ENCODE results near the gene CSRNP2.

The CSRNP2 gene

DNA sequence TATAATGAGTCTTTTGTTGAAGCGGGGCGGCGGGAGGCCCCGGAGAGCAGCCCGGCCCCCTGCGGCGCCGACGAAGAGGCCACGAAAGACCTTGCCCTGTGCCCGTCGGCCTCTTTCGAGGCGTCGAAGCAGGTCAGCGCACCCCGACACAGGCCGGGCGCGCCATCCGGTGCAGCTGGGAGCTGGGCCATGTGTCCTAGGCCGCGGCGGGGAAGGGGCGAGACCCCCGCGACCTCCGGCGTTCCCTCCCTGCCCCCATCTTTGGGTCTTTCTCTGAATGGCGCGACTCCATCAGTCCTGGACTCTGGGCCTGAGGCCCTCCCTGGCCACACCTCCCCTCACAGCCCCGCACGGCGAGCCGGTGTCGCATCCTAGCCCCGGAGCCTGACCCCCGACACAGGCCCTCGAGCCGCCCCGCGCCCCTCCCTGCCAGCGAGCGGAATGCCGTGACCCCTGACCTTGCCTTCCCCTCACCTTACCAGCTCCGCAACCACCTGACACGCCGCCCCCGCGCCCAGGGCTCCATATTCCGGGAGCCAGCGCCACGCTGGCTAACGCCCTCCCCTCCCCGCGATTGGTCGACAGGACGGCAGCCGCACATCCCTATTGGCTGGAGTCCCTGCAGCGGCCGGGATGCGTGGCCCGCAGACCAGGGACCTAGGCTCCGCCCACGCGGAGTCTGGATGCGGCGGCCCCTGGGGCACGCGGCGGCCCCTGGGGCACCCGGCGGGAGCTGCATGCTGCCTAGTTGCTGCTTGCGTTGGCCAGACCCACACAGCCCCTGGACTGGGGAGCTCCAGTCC lies 57.4 kb downstream of the CSRNP2 start, which contains the start of gene SLC11A2:
TSS of gene SLC11A2 (minus strand) at position 549 of the 803 bp plus-strand sequence. CDS start 15,656 bp downstream, outside the sequence.
- DNase-seq = peak; percentile 81 to 92

DNA sequence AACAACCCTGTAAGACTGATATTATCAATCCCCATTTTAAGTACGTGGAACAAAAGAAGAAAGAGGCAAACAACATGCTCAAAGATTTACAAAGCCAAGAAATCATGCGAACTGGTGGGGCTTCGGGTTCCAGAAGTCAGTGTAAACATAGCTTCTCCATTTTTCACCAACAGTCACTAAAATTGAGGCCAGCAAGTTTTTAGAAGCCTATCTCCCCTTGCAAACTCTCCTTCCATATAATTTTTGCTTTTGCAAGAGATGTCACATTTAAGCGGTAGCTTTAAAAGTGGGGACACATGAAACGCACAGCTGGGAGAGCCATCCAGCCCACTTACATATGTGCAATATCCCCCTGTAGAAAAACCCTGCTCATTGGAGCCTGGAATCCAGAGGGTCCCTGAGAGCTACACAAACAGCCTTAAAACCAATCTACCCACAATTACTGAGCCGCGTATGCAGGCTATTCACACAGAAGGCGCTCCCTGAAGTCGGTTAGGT lies 58.0 kb downstream of the CSRNP2 start:
- peak in 1 of 2 experiments; percentile 36 for DNase-seq

DNA sequence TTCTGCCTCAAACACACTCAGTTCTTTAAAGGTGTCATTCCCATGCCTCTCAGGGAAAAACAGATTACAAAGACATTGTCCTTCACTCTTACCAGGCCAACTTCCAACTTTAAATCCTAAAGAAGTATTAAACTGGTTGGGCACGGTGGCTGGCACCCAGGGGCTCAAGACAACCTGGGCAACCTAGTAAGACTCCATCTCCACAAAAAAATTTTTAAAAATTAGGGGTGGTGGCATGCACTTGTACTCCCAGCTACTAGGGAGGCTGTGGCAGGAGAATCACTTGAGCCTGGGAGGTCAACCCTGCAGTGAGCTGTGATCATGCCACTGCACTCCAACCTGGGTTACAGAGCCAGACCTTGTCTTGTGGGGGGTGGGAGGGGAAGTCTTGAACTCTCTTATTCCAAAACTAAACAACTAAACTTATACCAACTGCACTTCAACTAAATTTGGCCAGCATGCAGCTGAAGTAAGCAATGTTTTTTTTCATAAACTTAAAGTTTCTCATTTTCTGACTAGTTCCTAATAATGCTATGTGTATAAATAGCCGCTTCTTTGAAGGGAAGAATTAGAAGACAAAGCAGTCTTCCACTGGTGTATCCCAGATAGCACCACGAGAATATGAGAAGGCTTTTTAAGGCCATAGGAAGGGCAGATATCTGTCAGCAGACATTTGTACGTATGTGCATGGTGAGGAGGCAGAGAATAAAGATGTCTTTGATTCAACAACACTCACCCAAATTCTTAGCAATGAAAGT lies 59.6 kb downstream of the CSRNP2 start:
- DNase-seq = no peak

DNA sequence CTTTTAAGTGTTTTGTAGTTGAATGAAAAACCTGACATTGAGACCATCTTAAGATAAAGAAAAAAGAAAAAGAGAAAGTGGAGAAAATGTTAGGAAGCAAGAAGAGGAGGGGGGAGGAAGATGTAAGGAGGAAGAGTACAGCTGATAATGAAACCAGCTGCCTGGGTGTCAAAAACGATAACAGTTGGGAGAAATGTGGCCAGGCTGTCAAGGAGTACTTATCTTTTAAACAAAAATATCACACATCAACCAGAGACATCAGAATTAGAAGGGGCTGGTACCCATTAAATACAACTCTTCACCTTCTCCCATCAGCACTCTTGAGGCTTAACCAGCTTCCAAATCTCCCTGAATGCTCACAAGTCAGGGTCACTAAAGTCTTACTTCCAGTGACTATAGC lies 61.7 kb downstream of the CSRNP2 start:
- DNase-seq = peak in 1 of 2 experiments; percentile 9

DNA sequence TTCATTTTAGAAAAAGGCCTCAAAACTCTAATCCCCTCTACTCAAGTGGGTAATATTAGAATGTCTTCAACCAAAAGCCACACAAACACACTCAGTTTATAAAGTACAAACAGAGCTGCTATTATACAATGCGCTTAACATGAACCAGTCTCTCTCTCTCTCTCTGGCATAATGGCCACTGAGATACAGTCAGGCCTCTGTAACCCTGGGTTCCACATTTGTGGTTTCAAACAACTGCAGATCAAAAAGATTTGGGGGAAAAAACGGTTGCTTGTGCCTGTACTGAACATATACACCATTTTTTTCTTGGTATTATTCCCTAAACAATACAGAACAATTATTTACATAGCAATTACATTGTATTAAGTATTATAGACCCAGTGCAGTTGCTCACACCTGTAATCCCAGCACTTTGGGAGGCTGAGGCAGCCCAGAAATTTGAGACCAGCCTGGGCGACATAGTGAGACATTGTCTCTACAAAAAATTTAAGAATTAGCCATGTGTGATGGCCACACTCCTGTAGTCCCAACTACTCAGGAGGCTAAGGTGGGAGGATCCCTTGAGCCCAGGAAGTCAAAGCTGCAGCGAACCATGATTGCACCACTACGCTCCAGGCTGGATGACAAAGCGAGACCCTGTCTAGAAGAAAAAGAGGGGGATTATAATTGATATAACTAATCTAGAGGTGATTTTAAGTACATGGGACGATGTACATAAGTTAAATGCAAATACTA lies 62.8 kb downstream of the CSRNP2 start:
- peak in 1 of 2 experiments; percentile 21 for DNase-seq

DNA sequence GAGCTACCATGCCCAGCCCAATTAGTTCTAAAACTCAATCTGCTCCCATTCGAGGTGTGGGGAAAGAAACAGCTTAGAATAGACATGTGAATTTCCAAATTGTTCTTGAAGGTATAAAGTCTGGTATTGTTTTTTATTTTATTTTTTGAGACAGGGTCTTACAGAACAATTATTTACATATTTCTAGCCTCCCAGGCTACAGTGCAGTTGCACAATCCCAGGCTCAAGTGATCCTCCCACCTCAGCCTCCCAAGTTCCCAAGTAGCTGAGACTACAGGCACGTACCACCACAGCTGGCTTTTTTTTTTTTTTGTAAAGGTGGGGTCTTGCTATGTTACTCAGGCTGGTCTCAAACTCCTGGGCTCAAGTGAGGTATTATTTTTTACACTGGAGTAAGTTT lies 63.5 kb downstream of the CSRNP2 start:
- no peak for DNase-seq

DNA sequence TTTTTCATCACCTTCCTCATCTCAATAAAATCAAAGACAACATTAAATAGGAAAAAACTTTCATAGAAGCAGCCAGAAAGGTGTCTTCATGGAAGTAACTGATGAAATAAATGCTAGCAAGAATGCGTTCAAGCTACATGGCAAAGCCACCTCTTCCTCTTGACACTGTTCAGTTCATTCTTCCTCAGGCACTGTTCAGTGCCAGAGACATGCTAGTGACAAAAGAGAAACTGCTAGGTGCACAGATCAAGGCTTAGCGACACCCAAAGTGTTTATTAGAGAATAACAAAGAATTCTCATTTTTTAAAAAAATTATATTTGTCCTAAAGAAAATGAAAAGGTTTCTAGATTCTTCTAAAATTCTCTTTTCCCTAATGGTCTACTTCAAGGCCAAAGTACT lies 64.4 kb downstream of the CSRNP2 start:
- no peak for DNase-seq

DNA sequence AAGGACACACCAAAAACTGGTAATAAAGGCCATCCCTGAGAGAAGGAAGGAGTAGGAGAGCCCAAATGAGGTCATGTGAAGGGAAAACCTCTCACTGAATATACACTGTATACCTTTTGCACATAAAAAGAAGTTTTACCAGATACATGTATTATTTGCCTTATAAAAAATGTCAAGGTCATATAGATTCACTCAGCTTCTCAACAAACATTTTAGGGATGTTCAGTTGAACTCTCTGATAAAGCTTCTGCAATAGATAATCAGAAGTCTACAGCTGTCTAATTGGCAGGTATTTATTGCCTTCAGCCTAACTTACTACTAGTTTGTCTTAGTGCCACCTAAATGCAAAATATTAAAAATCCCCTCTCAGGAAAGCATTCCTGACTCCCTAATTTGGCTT lies 65.9 kb downstream of the CSRNP2 start:
- no peak for DNase-seq

DNA sequence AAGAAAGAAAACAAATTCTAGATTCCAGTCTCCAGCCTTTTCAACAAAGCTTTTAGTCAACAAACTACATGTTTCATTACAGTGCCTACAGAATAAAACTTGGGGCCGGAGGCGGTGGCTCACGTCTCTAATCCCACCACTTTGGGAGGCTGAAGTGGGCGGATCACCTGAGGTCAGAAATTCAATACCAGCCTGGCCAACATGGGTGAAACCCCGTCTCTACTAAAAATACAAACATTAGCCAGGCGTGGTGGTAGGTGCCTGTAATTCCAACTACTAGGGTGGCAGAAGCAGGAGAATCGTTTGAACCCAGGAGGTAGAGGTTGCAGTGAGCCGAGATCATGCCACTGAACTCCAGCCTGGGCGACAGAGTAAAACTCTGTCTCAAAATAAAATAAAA lies 68.9 kb downstream of the CSRNP2 start:
- peak; percentile 16 to 64 for DNase-seq

DNA sequence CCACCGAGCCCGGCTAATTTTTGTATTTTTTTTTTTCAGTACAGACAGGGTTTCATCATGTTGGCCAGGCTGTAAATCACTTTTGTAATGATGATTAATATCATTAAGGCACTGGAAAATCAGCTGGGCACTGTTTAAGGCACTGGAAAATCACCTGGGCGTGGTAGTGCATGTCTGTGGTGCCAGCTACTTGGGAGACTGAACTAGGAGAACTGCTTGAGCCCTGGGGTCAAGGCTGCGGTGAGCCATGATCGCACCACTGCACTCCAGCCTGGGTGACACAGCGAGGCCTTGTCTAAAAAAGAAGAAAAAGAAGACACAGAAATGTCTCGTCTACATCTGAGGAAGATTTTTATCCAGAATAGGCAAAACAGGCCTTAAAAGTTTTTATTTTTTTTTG lies 70.0 kb downstream of the CSRNP2 start:
- DNase-seq = no peak

DNA sequence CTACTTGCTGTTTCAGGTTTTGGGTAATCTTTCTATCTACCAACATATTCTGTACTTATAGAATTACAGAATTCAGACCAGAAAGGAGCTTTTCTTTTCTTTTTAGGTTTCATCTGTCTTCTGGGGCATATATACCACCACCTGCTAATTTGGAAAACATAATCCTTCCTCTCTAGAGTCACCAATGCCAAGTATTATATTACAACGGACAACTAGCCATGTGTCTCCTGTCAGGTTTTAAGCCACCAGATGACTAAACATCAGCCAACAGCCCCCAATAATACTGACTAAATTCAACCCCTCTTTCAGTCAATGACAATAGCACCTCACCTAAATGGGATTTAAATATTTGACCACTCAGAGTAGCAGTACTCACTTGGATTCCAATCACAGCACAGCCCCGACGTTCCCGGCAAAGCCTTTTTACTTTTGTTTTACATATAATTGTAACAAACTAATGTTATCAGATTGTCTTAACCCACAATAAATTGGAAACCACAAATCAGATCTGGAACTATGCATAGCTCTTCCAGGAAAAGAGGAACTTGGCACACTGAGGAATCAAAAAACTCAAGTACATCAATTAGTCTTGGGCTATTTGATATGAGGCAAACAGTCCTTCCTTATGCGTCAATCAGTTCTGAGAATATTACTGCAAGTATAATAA lies 70.7 kb downstream of the CSRNP2 start:
- peak; percentile 70 to 90 for DNase-seq

DNA sequence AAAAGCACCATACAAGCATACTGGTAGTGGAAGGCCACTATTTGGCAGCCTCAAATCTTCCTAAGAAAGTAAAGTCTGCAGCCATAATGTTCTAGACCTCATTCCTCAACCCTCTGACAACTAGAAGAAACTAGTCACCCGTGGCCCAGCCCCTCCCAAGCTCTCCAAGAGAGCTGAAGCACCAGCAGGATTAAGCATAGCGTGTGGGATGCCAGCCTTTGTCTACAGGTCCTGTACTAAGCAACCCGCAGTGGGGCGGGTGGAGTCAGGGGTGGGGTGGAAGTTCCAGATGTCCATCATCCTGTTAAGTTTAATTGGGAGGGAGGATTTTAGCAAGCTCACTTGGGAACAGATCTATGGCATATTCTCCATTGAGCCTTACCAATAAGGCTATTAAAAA lies 71.4 kb downstream of the CSRNP2 start:
- DNase-seq = peak; percentile 93 to 97

Data from NCI-H524 (cell line).